Measurements from ENCODE around the gene ELOVL6. TPM values are rescaled to one million over a fixed set of nuclear protein-coding genes. Genes with fewer than 3 reads are reported as not detected.

ELOVL6 gene
- total RNA-seq, 1 donor from 2014 or later = 3.6 TPM

GRCh38 chr4:110075083-110075738, 123.2 kb downstream of the ELOVL6 start:
- H3K36me3 ChIP-seq = no peaks in the 10 kb centered on the region
- no peaks in the 10 kb centered on the region for H3K4me1 ChIP-seq
- no peak for TF ChIP-seq CTCF (IDR thresholded peaks at IDR 0.05)
- H3K9me3 ChIP-seq = no peaks in the 10 kb centered on the region
- no peaks in the 10 kb centered on the region for H3K27me3 ChIP-seq (ENCODE audit: low read depth)
- H3K4me3 ChIP-seq = no peak overlapping the region
- no peak overlapping the region for H3K27ac ChIP-seq
- no peak for ATAC-seq
- intact Hi-C loops (cut with DNase I) = no loop called here
- no peak for DNase-seq

GRCh38 chr4:110074570-110074969, 123.8 kb downstream of the ELOVL6 start:
- ATAC-seq = no peak
- no peak overlapping the region for H3K4me3 ChIP-seq
- intact Hi-C loops (cut with DNase I) = no loop called here
- no peaks in the 10 kb centered on the region for H3K36me3 ChIP-seq
- no peaks in the 10 kb centered on the region for H3K9me3 ChIP-seq
- no peak for TF ChIP-seq CTCF (IDR thresholded peaks at IDR 0.05)
- no peaks in the 10 kb centered on the region for H3K4me1 ChIP-seq
- no peak for DNase-seq
- no peaks in the 10 kb centered on the region for H3K27me3 ChIP-seq (ENCODE audit: low read depth)
- H3K27ac ChIP-seq = no peak overlapping the region

GRCh38 chr4:110073053-110073845, 125.2 kb downstream of the ELOVL6 start:
- no peaks in the 10 kb centered on the region for H3K27me3 ChIP-seq (ENCODE audit: low read depth)
- TF ChIP-seq CTCF (IDR thresholded peaks at IDR 0.05) = no peak
- no peaks in the 10 kb centered on the region for H3K36me3 ChIP-seq
- H3K4me1 ChIP-seq = no peaks in the 10 kb centered on the region
- intact Hi-C loops (cut with DNase I) = no loop called here
- no peaks in the 10 kb centered on the region for H3K9me3 ChIP-seq
- no peak for DNase-seq
- no peak overlapping the region for H3K27ac ChIP-seq
- ATAC-seq = no peak
- no peak overlapping the region for H3K4me3 ChIP-seq

- Histone ChIP-seq H3K36me3 (no peaks in the 10 kb centered on the region), H3K27me3 (ENCODE audit: low read depth) (no peaks in the 10 kb centered on the region), H3K4me3 (no peak overlapping the region), H3K4me1 (no peaks in the 10 kb centered on the region), H3K9me3 (no peaks in the 10 kb centered on the region), H3K27ac (no peak overlapping the region)
- intact Hi-C loops (cut with DNase I) = no loop called here
- no peak for TF ChIP-seq CTCF (IDR thresholded peaks at IDR 0.05)
- ATAC-seq (peak; percentile 55 to 66), DNase-seq (peak; percentile 50)
Observed at GRCh38 chr4:110071466-110071865, 126.9 kb downstream of the ELOVL6 start.

GRCh38 chr4:110068248-110068647, 130.2 kb downstream of the ELOVL6 start:
- Histone ChIP-seq H3K36me3 (no peaks in the 10 kb centered on the region), H3K9me3 (no peaks in the 10 kb centered on the region), H3K4me1 (no peaks in the 10 kb centered on the region), H3K27me3 (ENCODE audit: low read depth) (no peaks in the 10 kb centered on the region), H3K4me3 (no peak overlapping the region), H3K27ac (no peak overlapping the region)
- no peak for TF ChIP-seq CTCF (IDR thresholded peaks at IDR 0.05)
- DNase-seq = no peak
- no peak for ATAC-seq
- intact Hi-C loops (cut with DNase I) = no loop called here
